Caco-2 (cell line): ENCODE results near the gene CDK14. TPM values are rescaled to one million over a fixed set of nuclear protein-coding genes. Genes with fewer than 3 reads are reported as not detected.

Experiments
- BruUV-seq: library from RNA; stranded (reverse); fragments of 400-500 nt; replicated peaks from 2 replicates; lab custom pipeline; 2021; lab: Mats Ljungman, UMichigan
- CTCF ChIA-PET: fragments of 300-600 bp; sonication (Branson Sonifier 250); formaldehyde crosslinking; loops from one replicate; lab custom pipeline; 2022; ENCODE audit warnings: antibody characterized with exemption; lab: Charles Lee
- POLR2A ChIA-PET: fragments of 300-600 bp; sonication (Branson Sonifier 250); formaldehyde crosslinking; loops from one replicate; lab custom pipeline; 2022; ENCODE audit warnings: antibody characterized with exemption; lab: Charles Lee
- DNase-seq, 2 experiments: peaks; one replicate each; pipeline versions ENCODE4 v3.0.0 to v3.0.0-alpha.2; 2020 to 2022
- H3K27me3 ChIP-seq: replicated peaks from 2 replicates; pipeline ENCODE4 v1.6.0; 2011; ENCODE audit warnings: low read length; ENCODE audit not compliant: control insufficient read depth, insufficient read depth
- H3K36me3 ChIP-seq: 2 replicates; pipeline ENCODE4 v1.5.1; 2011; ENCODE audit warnings: low read length; ENCODE audit not compliant: control insufficient read depth, insufficient read depth
- H3K4me1 ChIP-seq: fragments of 250-450 bp; sonication (Bioruptor Pico); 2 replicates; pipeline ENCODE4 v1.5.1; 2020; ENCODE audit warnings: mild to moderate bottlenecking
- H3K4me3 ChIP-seq: 2 replicates; pipeline ENCODE4 v1.5.1; 2011; ENCODE audit warnings: low read depth, mild to moderate bottlenecking, control low read depth, low read length
- H3K9me3 ChIP-seq: fragments of 250-450 bp; sonication (Bioruptor Pico); 2 replicates; pipeline ENCODE4 v1.5.1; 2020; ENCODE audit warnings: mild to moderate bottlenecking, moderate library complexity
- H3K27ac Mint-ChIP-seq: one replicate; pipeline ENCODE4 v1.8.0; 2022; ENCODE audit warnings: mixed read lengths; ENCODE audit not compliant: unreplicated experiment
- H3K27me3 Mint-ChIP-seq: one replicate; pipeline ENCODE4 v1.8.0; 2022; ENCODE audit warnings: mixed read lengths; ENCODE audit not compliant: insufficient read depth, unreplicated experiment
- H3K36me3 Mint-ChIP-seq: one replicate; pipeline ENCODE4 v1.8.0; 2022; ENCODE audit warnings: mild to moderate bottlenecking, mixed read lengths; ENCODE audit not compliant: insufficient read depth, unreplicated experiment
- H3K4me1 Mint-ChIP-seq: one replicate; pipeline ENCODE4 v1.8.0; 2022; ENCODE audit warnings: low read depth, mixed read lengths; ENCODE audit not compliant: unreplicated experiment
- H3K4me3 Mint-ChIP-seq: one replicate; pipeline ENCODE4 v1.8.0; 2022; ENCODE audit warnings: mild to moderate bottlenecking, moderate library complexity, mixed read lengths; ENCODE audit not compliant: unreplicated experiment
- H3K9me3 Mint-ChIP-seq: one replicate; pipeline ENCODE4 v1.8.0; 2022; ENCODE audit warnings: mixed read lengths; ENCODE audit not compliant: unreplicated experiment
- intact Hi-C: fragments of 100-400 bp; cut with micrococcal nuclease; formaldehyde crosslinking; loops from one replicate; pipeline ENCODE4 v1.10.0; 2022; ENCODE audit not compliant: unreplicated experiment
- total RNA-seq: library from RNA; stranded (reverse); gene quantifications from 2 replicates; pipeline ENCODE4 v1.2.3, GENCODE V29; 2022
- TF ChIP-seq, protein P1 (sequence below), 2 experiments: fragments of 200-600 bp in 1 of 2; IDR thresholded peaks; 1 replicate in 1 of 2; 2 replicates in 1 of 2; pipeline versions ENCODE4 v1.5.1 to v1.8.0; 2011 to 2022; ENCODE audit warnings: antibody characterized with exemption in 1 of 2, control low read depth in 1 of 2, inconsistent platforms in 1 of 2, low read depth in 1 of 2, low read length in 1 of 2, mild to moderate bottlenecking in 1 of 2, moderate library complexity in 1 of 2; ENCODE audit not compliant: insufficient read depth in 1 of 2, severe bottlenecking in 1 of 2, unreplicated experiment in 1 of 2

Gene CDK14
- total RNA-seq, 1 experiment from 2014 or later, result 18.2 TPM

- Histone ChIP-seq H3K27me3 (no peaks in the 10 kb centered on the region), H3K4me1 (no peaks in the 10 kb centered on the region), H3K9me3 (no peaks in the 10 kb centered on the region), H3K4me3 (no peak overlapping the region), H3K36me3 (no peaks in the 10 kb centered on the region)
- POLR2A ChIA-PET, result no interaction called here
- CTCF ChIA-PET, result no interaction called here
- H3K27me3 Mint-ChIP-seq, result no peaks in the 10 kb centered on the region
- TF ChIP-seq, protein P1, sequence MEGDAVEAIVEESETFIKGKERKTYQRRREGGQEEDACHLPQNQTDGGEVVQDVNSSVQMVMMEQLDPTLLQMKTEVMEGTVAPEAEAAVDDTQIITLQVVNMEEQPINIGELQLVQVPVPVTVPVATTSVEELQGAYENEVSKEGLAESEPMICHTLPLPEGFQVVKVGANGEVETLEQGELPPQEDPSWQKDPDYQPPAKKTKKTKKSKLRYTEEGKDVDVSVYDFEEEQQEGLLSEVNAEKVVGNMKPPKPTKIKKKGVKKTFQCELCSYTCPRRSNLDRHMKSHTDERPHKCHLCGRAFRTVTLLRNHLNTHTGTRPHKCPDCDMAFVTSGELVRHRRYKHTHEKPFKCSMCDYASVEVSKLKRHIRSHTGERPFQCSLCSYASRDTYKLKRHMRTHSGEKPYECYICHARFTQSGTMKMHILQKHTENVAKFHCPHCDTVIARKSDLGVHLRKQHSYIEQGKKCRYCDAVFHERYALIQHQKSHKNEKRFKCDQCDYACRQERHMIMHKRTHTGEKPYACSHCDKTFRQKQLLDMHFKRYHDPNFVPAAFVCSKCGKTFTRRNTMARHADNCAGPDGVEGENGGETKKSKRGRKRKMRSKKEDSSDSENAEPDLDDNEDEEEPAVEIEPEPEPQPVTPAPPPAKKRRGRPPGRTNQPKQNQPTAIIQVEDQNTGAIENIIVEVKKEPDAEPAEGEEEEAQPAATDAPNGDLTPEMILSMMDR (IDR thresholded peaks at IDR 0.05; ENCODE audit: insufficient read depth in 1 of 2, low read depth in 1 of 2, low read length in 1 of 2, severe bottlenecking in 1 of 2, unreplicated experiment in 1 of 2), result no peak
- no TSS peak for BruUV-seq
- no peak for DNase-seq
- no peak overlapping the region for H3K27ac Mint-ChIP-seq
- H3K4me3 Mint-ChIP-seq, result no peak overlapping the region
- H3K4me1 Mint-ChIP-seq, result no peaks in the 10 kb centered on the region
- intact Hi-C loops, result no loop called here
- H3K36me3 Mint-ChIP-seq, result no peaks in the 10 kb centered on the region
- no peaks in the 10 kb centered on the region for H3K9me3 Mint-ChIP-seq
Measured at GRCh38 chr7:90889644-90890043, 293.5 kb downstream of the CDK14 start.

GRCh38 chr7:90891529-90891928 is 295.4 kb downstream of the CDK14 start:
- Mint-ChIP-seq H3K4me1 (no peaks in the 10 kb centered on the region), H3K9me3 (no peaks in the 10 kb centered on the region), H3K36me3 (no peaks in the 10 kb centered on the region), H3K27ac (no peak overlapping the region), H3K27me3 (no peaks in the 10 kb centered on the region), H3K4me3 (no peak overlapping the region)
- no peak overlapping the region for H3K4me3 ChIP-seq
- no peak for DNase-seq
- no peaks in the 10 kb centered on the region for H3K9me3 ChIP-seq
- intact Hi-C loops, result no loop called here
- CTCF ChIA-PET, result no interaction called here
- no peaks in the 10 kb centered on the region for H3K36me3 ChIP-seq
- no TSS peak for BruUV-seq
- POLR2A ChIA-PET, result no interaction called here
- no peaks in the 10 kb centered on the region for H3K4me1 ChIP-seq
- TF ChIP-seq, protein P1 (IDR thresholded peaks at IDR 0.05; ENCODE audit: insufficient read depth in 1 of 2, low read depth in 1 of 2, low read length in 1 of 2, severe bottlenecking in 1 of 2, unreplicated experiment in 1 of 2), result no peak
- no peaks in the 10 kb centered on the region for H3K27me3 ChIP-seq

DNA sequence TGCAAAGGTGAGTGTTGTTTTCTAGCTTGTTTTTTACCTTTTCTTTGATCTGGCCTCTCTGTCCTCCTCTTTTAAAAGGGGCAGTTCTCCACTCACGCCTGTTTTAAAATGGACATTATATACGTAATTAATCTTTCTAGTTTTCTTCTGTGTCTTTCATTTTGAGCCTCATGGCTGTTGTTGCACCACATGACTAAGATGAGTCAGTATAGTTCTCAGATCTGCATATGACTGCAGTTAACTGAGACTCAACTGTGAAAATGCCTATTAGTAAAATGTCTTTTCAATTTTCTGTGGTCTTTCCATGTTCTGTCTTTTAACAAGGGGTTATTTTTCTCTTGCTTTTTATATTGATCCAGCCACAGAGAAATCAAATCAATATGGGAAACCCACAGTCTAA is 296.1 kb downstream of the CDK14 start:
- no TSS peak for BruUV-seq
- Histone ChIP-seq H3K4me1 (no peaks in the 10 kb centered on the region), H3K27me3 (no peaks in the 10 kb centered on the region), H3K4me3 (no peak overlapping the region), H3K36me3 (no peaks in the 10 kb centered on the region), H3K9me3 (no peaks in the 10 kb centered on the region)
- Mint-ChIP-seq H3K27ac (no peak overlapping the region), H3K4me3 (no peak overlapping the region), H3K27me3 (no peaks in the 10 kb centered on the region), H3K36me3 (no peaks in the 10 kb centered on the region), H3K4me1 (no peaks in the 10 kb centered on the region), H3K9me3 (no peaks in the 10 kb centered on the region)
- DNase-seq, result no peak
- ChIA-PET CTCF (no interaction called here), POLR2A (no interaction called here)
- intact Hi-C loops, result no loop called here
- TF ChIP-seq, protein P1 (IDR thresholded peaks at IDR 0.05; ENCODE audit: insufficient read depth in 1 of 2, low read depth in 1 of 2, low read length in 1 of 2, severe bottlenecking in 1 of 2, unreplicated experiment in 1 of 2), result no peak
